ENCODE data around the gene FAM110A. TPM values are rescaled to one million over a fixed set of nuclear protein-coding genes. Genes with fewer than 3 reads are reported as not detected.
"Not testable (repeated sequence)": the region's sequence is repeated elsewhere in the genome, so short reads cannot be mapped to it uniquely, and the experiment has no call there.

The FAM110A gene
- polyA plus RNA-seq (2012; ENCODE audit: insufficient read depth, insufficient read length), result 9.1 TPM

- DNase-seq (ENCODE audit: low read depth, low spot score), result peak; percentile 88
- H3K4me3 ChIP-seq (ENCODE audit: low read length), result peak within 1 kb of the TSS; percentile 85
Observed at GRCh38 chr20:833450-834150, at the start of gene FAM110A. TSS of gene FAM110A (plus strand) at chr20:833715. CDS start at chr20:844805, 11,090 bp downstream.

DNA sequence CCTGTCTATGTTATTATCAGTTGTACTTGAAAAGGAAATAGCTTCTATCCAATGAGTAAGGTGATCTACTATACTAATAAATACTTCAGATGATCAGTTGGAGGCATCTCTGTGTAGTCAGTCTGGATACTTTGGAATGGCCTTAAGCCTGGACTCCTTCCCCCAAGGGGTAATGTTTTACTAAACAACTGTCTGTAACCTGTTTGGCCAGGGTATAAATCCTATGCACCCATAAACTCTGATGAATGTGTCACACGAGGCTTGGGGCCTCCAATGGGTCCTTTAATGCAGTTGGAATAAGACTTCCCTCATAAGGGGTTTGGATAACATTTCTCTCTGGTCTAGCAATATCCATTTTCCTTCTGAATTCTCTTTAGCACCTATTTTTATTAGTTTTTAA is 45.7 kb upstream of the FAM110A start:
- no peak overlapping the region for H3K4me3 ChIP-seq (ENCODE audit: low read length)
- no peak for DNase-seq (ENCODE audit: low read depth, low spot score)

GRCh38 chr20:791056-791455 is 42.5 kb upstream of the FAM110A start:
- no peak overlapping the region for H3K4me3 ChIP-seq (ENCODE audit: low read length)
- DNase-seq (ENCODE audit: low read depth, low spot score), result no peak

DNA sequence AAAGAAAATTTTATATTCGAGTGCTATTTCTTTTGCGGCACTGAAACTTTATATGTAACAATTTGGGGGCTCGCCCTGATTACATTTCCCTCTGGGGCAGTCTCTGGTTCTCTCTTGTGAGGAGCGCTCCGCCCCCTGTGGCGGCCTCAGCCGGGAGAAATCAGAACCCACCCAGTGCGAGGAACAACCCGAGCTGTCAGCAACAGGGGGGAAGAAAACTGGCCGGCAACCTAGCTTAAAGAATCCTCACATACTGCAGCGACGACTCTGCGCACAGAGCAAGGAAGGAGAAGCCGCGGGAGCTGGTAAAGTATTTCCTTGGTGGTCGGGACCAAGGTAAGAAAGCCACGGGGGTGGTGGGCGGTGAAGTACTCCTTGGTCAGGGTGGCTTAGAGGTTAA is 41.3 kb upstream of the FAM110A start:
- H3K4me3 ChIP-seq (ENCODE audit: low read length), result no peak overlapping the region
- no peak for DNase-seq (ENCODE audit: low read depth, low spot score)

- DNase-seq (ENCODE audit: low read depth, low spot score), result no peak
- H3K4me3 ChIP-seq (ENCODE audit: low read length), result no peak overlapping the region
Observed at GRCh38 chr20:796921-797320, 36.6 kb upstream of the FAM110A start.

DNA sequence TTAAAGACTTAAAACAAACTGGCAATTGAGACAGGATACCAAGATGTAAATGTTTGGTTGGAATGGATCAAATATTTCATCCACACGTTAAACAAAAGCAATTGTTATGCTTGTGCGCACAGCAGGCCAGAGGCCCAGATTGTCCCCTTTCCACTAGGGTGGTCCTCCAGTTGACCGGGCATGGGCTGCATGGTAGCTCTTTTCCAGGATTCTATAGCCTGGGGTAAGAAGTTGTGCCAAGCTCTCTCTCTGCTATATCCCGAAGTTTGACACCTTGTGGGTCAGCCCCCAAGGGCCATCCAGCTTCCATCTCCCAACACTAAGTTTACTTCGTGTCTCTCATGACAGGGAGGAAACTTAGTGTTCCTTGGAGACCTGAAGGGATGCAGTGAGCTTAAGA is 34.8 kb upstream of the FAM110A start:
- H3K4me3 ChIP-seq (ENCODE audit: low read length); DNase-seq (ENCODE audit: low read depth, low spot score): not testable (repeated sequence)

DNA sequence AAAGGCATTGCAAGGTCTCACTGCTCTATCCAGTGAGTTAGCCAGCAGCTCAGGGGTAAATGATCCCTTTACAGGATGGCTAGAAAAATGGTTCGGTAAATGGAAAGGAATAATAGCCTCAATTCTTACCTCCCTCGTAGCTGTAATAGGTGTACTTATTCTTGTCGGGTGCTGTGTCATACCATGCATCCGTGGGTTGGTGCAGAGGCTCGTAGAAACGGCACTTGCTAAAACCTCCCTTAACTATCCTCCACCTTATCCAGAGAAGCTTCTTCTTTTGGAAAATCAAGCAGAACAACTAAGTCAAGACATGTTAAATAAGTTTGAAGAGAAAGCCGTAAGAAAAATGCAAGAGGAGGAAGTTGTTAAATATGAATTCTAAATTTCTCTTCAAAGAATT is 33.5 kb upstream of the FAM110A start:
- not testable (repeated sequence) for H3K4me3 ChIP-seq (ENCODE audit: low read length); DNase-seq (ENCODE audit: low read depth, low spot score)

DNA sequence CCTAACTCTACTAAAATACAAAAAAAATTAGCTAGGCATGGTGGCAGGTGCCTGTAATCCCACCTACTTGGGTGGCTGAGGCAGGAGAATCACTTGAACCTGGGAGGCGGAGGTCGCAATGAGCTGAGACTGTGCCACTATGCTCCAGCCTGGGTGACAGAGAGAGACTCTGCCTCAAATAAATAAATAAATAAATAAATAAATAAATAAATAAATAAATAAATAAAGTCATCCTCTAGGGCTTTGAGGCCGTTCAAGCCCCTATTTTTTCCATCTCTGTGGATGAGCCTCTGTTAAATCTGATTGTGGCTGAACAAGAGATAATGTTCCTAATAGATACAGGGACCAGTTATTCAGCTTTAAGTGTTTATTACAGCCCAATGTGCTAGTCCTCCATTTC is 31.8 kb upstream of the FAM110A start:
- DNase-seq (ENCODE audit: low read depth, low spot score), result no peak
- no peak overlapping the region for H3K4me3 ChIP-seq (ENCODE audit: low read length)

- DNase-seq (ENCODE audit: low read depth, low spot score), result peak; percentile 23
- no peak overlapping the region for H3K4me3 ChIP-seq (ENCODE audit: low read length)
Observed at GRCh38 chr20:805713-806112, 27.8 kb upstream of the FAM110A start.

GRCh38 chr20:811776-812434 is 21.6 kb upstream of the FAM110A start:
- not testable (repeated sequence) for H3K4me3 ChIP-seq (ENCODE audit: low read length); DNase-seq (ENCODE audit: low read depth, low spot score)

DNA sequence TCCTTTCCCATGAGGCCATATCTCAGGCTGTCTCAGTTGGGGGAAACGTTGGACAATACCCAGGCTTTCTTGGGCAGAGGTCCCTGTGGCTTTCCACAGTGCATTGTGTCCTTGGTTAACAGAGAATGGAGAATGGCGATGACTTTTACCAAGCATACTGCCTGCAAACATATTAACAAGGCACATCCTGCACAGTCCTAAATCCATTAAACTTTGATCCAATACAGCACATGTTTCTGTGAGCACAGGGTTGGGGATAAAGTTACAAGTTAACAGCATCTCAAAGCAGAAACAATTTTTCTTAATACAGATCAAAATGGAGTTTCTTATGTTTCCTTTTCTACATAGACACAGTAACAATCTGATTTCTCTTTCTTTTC is 21.1 kb upstream of the FAM110A start:
- DNase-seq (ENCODE audit: low read depth, low spot score); H3K4me3 ChIP-seq (ENCODE audit: low read length): not testable (repeated sequence)

DNA sequence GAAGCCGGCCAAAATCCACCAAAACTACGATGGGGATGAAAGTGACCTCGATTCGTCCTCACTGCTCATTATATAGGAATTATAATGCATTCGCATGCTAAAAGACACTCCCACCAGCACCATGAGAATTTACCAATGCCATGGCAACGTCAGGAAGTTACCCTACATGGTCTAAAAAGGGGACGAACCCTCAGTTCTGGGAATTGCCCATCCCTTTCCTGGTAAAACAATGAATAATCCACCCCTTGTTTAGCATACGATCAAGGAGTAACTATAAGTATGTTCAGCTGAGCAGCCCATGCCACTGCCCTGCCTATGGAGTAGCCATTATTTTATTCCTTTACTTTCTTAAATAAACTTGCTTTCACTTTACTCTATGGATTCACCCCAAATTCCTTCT is 20.1 kb upstream of the FAM110A start:
- DNase-seq (ENCODE audit: low read depth, low spot score), result no peak
- H3K4me3 ChIP-seq (ENCODE audit: low read length), result no peak overlapping the region

DNA sequence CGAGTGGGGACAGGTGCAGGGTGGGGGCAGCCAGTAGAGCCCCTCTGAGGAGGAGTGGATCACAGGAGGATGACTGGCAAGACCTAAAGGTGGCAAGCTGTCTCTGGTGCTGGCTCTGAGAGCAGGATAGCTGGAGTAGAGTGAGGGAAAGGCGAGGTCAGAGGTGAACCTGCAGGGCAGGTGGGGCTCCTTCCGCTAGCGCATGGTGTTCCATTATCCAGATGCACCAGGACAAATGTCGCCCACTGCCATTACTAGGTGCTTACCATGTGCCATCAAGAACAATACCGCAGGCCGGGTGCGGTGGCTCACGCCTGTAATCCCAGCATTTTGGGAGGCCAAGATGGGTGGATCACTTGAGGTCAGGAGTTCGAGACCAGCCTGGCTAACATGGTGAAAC is 18.3 kb upstream of the FAM110A start:
- no peak for DNase-seq (ENCODE audit: low read depth, low spot score)

GRCh38 chr20:815914-816606 is 17.5 kb upstream of the FAM110A start:
- H3K4me3 ChIP-seq (ENCODE audit: low read length), result no peak overlapping the region
- DNase-seq (ENCODE audit: low read depth, low spot score), result peak; percentile 51

More for the DNA sequence above, 18.3 kb upstream of the FAM110A start:
- H3K4me3 ChIP-seq (ENCODE audit: low read length), result no peak overlapping the region

- no peak for DNase-seq (ENCODE audit: low read depth, low spot score)
- H3K4me3 ChIP-seq (ENCODE audit: low read length), result no peak overlapping the region
Observed at GRCh38 chr20:818001-818664, 15.4 kb upstream of the FAM110A start.

GRCh38 chr20:819680-820322 is 13.7 kb upstream of the FAM110A start:
- no peak for DNase-seq (ENCODE audit: low read depth, low spot score)
- H3K4me3 ChIP-seq (ENCODE audit: low read length), result no peak overlapping the region

- no peak for DNase-seq (ENCODE audit: low read depth, low spot score)
- H3K4me3 ChIP-seq (ENCODE audit: low read length), result no peak overlapping the region
Observed at GRCh38 chr20:820323-820953, 13.1 kb upstream of the FAM110A start.

GRCh38 chr20:821046-821730 is 12.3 kb upstream of the FAM110A start:
- DNase-seq (ENCODE audit: low read depth, low spot score), result no peak
- no peak overlapping the region for H3K4me3 ChIP-seq (ENCODE audit: low read length)

Data from Jurkat, Clone E6-1 (cell line).